Immature natural killer cell (primary cell): Measurements from ENCODE around the gene FNDC11. TPM values are rescaled to one million over a fixed set of nuclear protein-coding genes. Genes with fewer than 3 reads are reported as not detected.

Experiments used
- DNase-seq, 3 donors: peaks; one replicate each; pipeline ENCODE4 v3.0.0; 2022; ENCODE audit warnings: mixed read lengths in 1 of 3
- H3K27ac Mint-ChIP-seq, 6 donors: one replicate each; pipeline ENCODE4 v1.8.0; 2020; ENCODE audit warnings: mixed read lengths in 6 of 6, mild to moderate bottlenecking in 5 of 6, inconsistent platforms in 4 of 6, moderate library complexity in 3 of 6
- H3K27me3 Mint-ChIP-seq, 3 donors: one replicate each; pipeline ENCODE4 v1.8.0; 2020 to 2021; ENCODE audit warnings: low read depth in 3 of 3, mild to moderate bottlenecking in 3 of 3, mixed read lengths in 3 of 3, moderate library complexity in 3 of 3, inconsistent platforms in 1 of 3
- H3K36me3 Mint-ChIP-seq, 3 donors: one replicate each; pipeline ENCODE4 v1.8.0; 2020; ENCODE audit warnings: mixed read lengths in 3 of 3, inconsistent platforms in 2 of 3, mild to moderate bottlenecking in 2 of 3
- H3K4me1 Mint-ChIP-seq, 2 donors: one replicate each; pipeline ENCODE4 v1.8.0; 2020; ENCODE audit warnings: inconsistent platforms in 2 of 2, mild to moderate bottlenecking in 2 of 2, mixed read lengths in 2 of 2, moderate library complexity in 1 of 2
- H3K4me3 Mint-ChIP-seq, 5 donors: one replicate each; pipeline ENCODE4 v1.8.0; 2020; ENCODE audit warnings: mild to moderate bottlenecking in 5 of 5, mixed read lengths in 5 of 5, inconsistent platforms in 3 of 5, moderate library complexity in 3 of 5
- H3K9me3 Mint-ChIP-seq, 6 donors: one replicate each; pipeline ENCODE4 v1.8.0; 2020; ENCODE audit warnings: mild to moderate bottlenecking in 6 of 6, mixed read lengths in 6 of 6, inconsistent platforms in 4 of 6, moderate library complexity in 3 of 6
- polyA plus RNA-seq, 3 donors: library from polyadenylated mRNA; unstranded; fragments of 300-500 nt; fragmentation: Illumina TruSeq; gene quantifications; one replicate each; pipeline ENCODE4 v1.2.3, GENCODE V29; 2021

Gene FNDC11
- polyA plus RNA-seq, 3 donors from 2014 or later = not detected

- Mint-ChIP-seq H3K4me3 (no peak overlapping the region), H3K27ac (no peak overlapping the region), H3K27me3 (peaks cover 2 to 6% (median 4%) of the 10 kb centered on the region in 3 donors), H3K9me3 (no peaks in the 10 kb centered on the region), H3K4me1 (no peaks in the 10 kb centered on the region), H3K36me3 (no peaks in the 10 kb centered on the region)
- DNase-seq = no peak
Observed at GRCh38 chr20:63530788-63531160, 23.2 kb upstream of the FNDC11 start.

DNA sequence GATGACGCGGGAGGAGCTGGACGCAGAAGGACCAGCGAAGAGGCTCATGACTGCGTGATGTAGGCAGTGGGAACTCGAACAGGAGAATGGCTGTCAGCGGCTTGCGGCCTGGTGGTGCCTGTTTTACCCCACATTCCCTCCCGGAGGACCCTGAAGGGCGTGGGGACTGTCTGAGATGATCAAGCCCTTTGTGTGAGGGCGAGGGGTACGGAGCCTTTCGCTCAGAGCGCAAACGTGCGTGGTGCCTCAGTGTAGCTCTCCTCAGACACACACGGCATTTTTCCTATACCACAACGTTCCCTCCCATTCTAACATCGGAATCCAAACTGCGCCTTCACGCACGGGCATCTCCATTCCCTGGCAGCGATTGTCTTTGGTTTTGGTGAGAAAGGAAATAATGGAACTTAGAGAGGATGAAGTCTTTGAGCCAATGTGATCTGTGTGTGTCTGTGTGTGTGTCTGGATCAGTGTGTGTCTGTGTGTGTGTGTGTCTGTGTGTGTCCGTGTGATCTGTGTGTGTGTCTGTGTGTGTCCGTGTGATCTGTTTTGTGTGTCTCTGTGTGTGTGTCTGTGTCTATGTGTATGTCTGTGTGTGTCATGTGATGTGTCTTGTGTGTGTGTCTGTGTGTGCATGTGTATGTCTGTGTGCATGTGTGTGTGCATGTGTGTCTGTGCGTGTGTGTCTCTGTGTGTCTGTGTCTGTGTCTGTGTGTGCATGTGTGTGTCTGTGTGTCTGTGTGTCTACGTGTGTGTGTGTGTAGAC, 22.1 kb upstream of the FNDC11 start:
- Mint-ChIP-seq H3K27me3 (peaks cover 2 to 7% (median 3%) of the 10 kb centered on the region in 3 donors), H3K4me1 (peaks cover 0 to under 1% of the 10 kb centered on the region in 2 donors), H3K4me3 (peak overlapping the region in 1 of 5 donors; percentile 7), H3K27ac (peak overlapping the region in 1 of 6 donors; percentile 3), H3K9me3 (no peaks in the 10 kb centered on the region), H3K36me3 (no peaks in the 10 kb centered on the region)
- no peak for DNase-seq

- H3K27me3 Mint-ChIP-seq = peaks cover 2 to 9% (median 3%) of the 10 kb centered on the region in 3 donors
- H3K27ac Mint-ChIP-seq = no peak overlapping the region
- H3K36me3 Mint-ChIP-seq = no peaks in the 10 kb centered on the region
- H3K9me3 Mint-ChIP-seq = no peaks in the 10 kb centered on the region
- no peak overlapping the region for H3K4me3 Mint-ChIP-seq
- peaks cover 0 to 2% of the 10 kb centered on the region in 2 donors for H3K4me1 Mint-ChIP-seq
- DNase-seq = no peak
Observed at GRCh38 chr20:63532449-63532971, 21.4 kb upstream of the FNDC11 start.

DNA sequence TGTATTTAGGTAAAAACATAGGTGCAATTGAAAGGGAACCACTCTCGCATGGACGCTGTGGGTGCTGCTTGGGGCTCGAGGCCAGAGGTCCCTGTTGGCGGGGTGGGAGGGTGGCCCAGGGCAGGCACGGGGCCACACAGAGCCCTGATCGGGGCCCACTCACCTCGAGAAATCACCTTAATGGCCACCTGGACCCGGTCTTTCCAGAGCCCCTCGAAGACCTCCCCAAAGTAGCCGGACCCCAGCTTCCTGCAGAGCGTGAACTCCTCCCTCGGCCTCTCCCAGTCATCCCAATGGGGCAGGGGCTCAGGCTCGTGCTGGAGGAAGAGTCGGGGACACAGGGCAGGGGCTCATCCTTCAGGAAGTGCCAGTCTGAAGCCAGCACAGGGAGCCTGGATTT, 20.6 kb upstream of the FNDC11 start:
- no peak overlapping the region for H3K4me3 Mint-ChIP-seq
- no peaks in the 10 kb centered on the region for H3K36me3 Mint-ChIP-seq
- H3K27ac Mint-ChIP-seq = no peak overlapping the region
- H3K27me3 Mint-ChIP-seq = peaks cover 2 to 9% (median 3%) of the 10 kb centered on the region in 3 donors
- DNase-seq = no peak
- peaks cover 0 to 4% of the 10 kb centered on the region in 2 donors for H3K4me1 Mint-ChIP-seq
- no peaks in the 10 kb centered on the region for H3K9me3 Mint-ChIP-seq

DNA sequence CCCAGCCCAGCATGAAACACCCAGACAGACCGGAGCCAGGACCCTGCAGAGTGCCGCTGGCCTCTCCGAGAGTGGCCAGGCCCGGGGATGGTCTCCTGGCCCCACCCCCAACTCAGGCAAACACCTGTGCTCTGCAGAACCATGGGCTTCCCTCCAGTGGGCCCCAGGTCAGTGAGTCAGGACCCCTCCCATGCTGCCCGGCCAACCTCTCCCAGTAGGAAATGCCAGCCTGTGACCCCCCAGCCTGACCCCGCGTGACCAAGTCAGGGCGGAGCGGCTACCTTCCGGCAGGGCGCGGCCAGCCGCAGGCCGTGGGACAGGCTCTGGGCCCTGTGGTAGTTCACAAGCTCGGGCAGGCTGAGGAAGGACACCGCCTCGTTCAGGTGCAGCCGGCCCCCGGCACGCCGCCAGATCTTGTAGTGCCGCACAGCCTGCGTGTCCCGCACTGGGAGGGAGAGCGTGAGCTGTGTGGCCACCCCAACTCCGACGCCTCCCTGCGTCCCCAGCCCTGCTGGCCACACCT, 20.0 kb upstream of the FNDC11 start:
- Mint-ChIP-seq H3K4me1 (peaks cover 0 to 4% of the 10 kb centered on the region in 2 donors), H3K27ac (no peak overlapping the region), H3K4me3 (no peak overlapping the region), H3K36me3 (no peaks in the 10 kb centered on the region), H3K27me3 (peaks cover under 1 to 8% (median 2%) of the 10 kb centered on the region in 3 donors), H3K9me3 (no peaks in the 10 kb centered on the region)
- DNase-seq = no peak

DNA sequence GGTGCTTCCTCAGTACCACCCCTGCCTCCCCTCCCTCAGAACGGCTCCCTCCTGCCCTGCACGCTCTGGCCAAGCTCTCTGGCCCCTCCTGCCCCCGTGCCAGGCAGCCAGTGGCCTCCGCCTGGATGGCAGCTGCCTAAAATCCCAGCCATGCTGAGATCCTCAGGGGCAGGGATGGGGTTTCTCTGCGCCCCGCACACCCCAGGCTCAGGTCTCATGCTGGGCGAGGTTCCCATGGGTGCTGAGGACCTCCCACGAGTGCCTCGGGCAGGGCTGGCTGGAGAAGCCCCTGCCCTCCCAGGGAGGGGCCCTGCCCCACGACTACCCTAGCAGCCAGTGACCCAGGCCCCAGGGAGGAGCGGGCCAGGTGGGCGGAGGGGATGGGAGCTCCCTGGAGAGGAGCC, 19.5 kb upstream of the FNDC11 start:
- Mint-ChIP-seq H3K27ac (no peak overlapping the region), H3K36me3 (no peaks in the 10 kb centered on the region), H3K4me3 (no peak overlapping the region), H3K4me1 (peaks cover 0 to 4% of the 10 kb centered on the region in 2 donors), H3K9me3 (no peaks in the 10 kb centered on the region), H3K27me3 (peaks cover 0 to 7% (median 2%) of the 10 kb centered on the region in 3 donors)
- no peak for DNase-seq

DNA sequence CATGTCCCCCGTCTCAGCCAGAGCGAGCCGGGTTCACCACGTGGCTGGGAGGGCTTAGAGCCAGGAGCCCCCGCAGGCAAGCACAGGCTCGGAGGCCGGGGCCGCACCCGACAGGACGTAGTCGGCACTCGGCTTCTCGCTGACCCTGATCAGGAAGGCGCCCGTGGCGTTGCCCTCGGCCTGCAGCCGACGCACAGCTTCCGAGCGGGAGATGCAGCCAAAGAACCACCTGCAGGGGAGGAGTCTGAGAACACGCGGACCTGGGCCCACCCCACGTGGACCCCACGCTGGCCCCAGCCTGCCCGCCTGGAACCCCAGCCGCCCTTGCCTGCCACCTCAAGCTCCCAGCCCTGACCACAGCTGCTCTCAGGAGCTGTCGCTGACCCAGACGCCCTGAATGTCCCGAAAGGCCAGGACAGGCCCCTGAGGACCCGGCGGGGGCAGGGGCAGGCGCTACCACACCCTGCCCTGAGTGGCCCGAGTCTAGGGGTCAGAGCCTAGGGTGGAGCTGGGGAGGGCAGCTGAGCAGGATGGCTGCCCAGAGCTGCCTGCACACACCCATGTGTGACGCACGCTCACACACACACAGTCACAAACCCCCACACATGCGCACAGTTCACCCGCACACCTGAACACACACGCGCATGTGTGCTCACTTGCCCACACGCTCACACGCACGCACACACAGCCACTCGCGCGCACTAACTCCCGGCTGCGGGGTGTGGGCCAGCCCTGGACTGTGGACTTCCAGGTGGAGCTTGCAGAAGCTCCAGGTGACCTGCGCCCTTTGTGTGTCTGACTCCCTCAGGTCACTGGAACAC, 18.9 kb upstream of the FNDC11 start:
- peaks cover 2 to 7% (median 3%) of the 10 kb centered on the region in 3 donors for H3K27me3 Mint-ChIP-seq
- no peaks in the 10 kb centered on the region for H3K36me3 Mint-ChIP-seq
- H3K9me3 Mint-ChIP-seq = no peaks in the 10 kb centered on the region
- no peak overlapping the region for H3K27ac Mint-ChIP-seq
- H3K4me1 Mint-ChIP-seq = peaks cover 0 to 4% of the 10 kb centered on the region in 2 donors
- no peak overlapping the region for H3K4me3 Mint-ChIP-seq
- no peak for DNase-seq

DNA sequence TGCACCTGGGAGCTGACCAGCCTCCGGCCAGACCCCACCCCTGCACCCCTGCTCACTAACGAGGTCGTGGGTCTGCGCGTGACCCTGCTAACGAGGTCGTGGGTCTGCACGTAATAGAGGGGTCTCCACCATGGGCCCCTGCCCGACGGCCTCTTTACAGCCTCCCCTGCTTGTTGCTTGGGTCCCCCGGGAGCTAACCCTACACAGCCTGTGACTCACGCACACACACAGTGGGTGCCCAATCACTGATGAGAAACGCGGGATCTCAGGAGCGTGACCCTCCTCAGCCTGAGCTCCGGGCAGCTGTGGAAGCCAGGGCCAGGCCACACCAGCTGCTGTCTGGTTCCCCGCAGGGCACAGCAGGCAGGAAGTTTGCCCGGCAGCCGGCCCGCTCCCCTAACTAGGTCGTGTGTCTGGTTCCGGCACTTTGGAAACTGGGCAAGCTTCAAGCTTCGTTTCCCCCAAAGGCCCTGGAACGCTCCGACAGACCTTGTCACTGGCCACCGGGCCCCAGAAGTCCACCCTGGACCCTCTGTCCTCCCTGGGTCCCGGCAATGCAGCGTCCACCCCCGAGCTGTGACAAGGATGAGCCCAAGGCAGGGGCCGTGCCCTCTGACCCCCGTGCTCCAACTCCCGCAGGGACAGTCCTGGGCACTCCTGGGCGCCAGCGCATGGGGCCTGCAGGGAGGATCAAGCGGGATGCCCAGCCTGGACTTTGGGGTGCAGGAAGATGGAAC, 17.6 kb upstream of the FNDC11 start:
- no peak overlapping the region for H3K27ac Mint-ChIP-seq
- H3K27me3 Mint-ChIP-seq = peaks cover 2 to 7% (median 3%) of the 10 kb centered on the region in 3 donors
- no peaks in the 10 kb centered on the region for H3K9me3 Mint-ChIP-seq
- no peaks in the 10 kb centered on the region for H3K36me3 Mint-ChIP-seq
- H3K4me1 Mint-ChIP-seq = peaks cover 0 to 4% of the 10 kb centered on the region in 2 donors
- no peak for DNase-seq
- H3K4me3 Mint-ChIP-seq = no peak overlapping the region

DNA sequence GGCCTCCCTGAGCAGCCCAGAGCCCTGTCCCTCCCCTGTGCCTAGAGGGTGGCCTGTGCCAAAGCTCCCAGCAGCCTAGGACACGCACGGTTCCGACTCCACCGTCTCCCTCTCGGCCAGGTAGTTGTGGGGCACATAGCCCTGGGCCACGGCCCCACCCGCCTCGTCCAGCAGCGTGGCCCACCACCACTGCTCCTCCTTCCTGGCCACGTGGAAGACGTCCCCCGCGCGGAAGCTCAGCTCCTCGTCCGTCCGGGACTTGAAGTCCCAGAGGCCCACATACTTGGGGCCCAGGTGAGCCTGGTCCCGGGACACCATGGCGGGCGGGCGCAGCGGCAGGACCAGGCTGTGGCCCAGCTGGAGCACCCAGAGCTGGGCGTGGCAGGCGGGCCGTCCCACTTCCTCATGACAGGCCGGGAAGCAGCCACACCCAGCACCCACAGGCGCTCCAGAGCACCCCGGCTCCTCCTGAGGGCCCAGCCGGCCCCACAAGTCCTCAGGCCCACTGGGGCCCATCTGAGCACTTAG, 16.9 kb upstream of the FNDC11 start, which contains the start of gene PTK6:
Gene PTK6, minus strand, starts transcription at position 380 of the 528 bp plus-strand sequence. Its CDS starts 62 bp downstream, at position 318.
- Mint-ChIP-seq H3K4me1 (peaks cover 0 to 4% of the 10 kb centered on the region in 2 donors), H3K27me3 (peaks cover 0 to 4% (median 3%) of the 10 kb centered on the region in 3 donors), H3K36me3 (no peaks in the 10 kb centered on the region), H3K27ac (peak within 1 kb of the TSS; percentile 21 to 84 (median 67)), H3K4me3 (peak within 1 kb of the TSS; percentile 69 to 81 (median 77)), H3K9me3 (no peaks in the 10 kb centered on the region)
- DNase-seq = no peak

GRCh38 chr20:63537525-63538203, 16.3 kb upstream of the FNDC11 start:
- Mint-ChIP-seq H3K36me3 (no peaks in the 10 kb centered on the region), H3K27me3 (peaks cover 0 to 4% (median 3%) of the 10 kb centered on the region in 3 donors), H3K4me1 (peaks cover 0 to 4% of the 10 kb centered on the region in 2 donors), H3K9me3 (no peaks in the 10 kb centered on the region), H3K27ac (peak overlapping the region; percentile 21 to 84 (median 67)), H3K4me3 (peak overlapping the region; percentile 69 to 81 (median 77))
- DNase-seq = peak; percentile 91 to 94 (median 92)

DNA sequence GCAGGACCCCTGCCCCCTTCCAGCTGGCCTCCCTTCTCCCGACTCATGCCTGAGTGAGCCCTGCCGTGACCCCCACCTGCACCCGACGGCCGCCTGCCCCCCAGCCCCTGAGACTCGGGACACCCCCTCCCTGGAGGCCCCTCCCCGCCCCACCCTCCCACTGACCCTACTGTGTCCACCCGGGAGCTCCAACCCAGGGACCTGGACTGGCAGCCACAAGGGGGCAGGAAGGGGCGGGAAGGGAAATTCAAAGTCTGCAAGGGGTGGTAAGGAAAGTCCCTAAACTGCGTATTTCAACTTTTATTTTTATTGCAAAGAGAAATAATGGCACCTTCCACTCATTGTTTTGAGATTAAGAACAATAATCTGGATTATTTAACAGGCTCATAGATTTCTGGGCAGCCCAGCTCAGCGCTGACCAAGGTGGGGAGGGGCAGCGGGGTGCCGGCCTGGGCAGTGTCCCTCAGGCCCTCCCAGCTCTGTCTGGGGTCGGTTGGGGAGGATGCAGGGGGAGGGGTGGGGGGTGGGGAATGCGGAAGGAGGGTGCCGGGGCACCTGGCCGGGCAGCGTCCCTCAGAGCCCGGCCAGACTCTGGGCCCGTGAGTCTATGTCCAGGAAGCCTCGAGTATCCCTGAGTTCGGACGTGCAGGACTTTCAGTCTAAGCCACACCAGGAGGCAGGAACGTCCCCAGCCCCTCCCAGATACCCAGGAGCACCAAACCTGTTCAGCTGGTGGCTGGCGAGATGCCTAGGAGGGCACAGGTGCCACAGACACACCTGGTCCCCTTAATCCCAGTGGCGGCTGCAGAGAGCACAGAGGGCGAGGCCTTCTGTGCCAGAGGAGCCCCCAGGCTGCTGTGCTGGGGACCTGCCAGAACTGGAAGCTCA, 15.5 kb upstream of the FNDC11 start:
- peak overlapping the region in 4 of 5 donors; percentile 69 to 79 (median 77) for H3K4me3 Mint-ChIP-seq
- H3K27ac Mint-ChIP-seq = peak overlapping the region in 3 of 6 donors; percentile 53 to 84 (median 84)
- peaks cover 0 to 4% of the 10 kb centered on the region in 2 donors for H3K4me1 Mint-ChIP-seq
- H3K27me3 Mint-ChIP-seq = peaks cover 0 to 4% (median 3%) of the 10 kb centered on the region in 3 donors
- DNase-seq = no peak
- no peaks in the 10 kb centered on the region for H3K9me3 Mint-ChIP-seq
- H3K36me3 Mint-ChIP-seq = peaks cover 0 to under 1% (median 0%) of the 10 kb centered on the region in 3 donors

GRCh38 chr20:63539092-63539430, 14.9 kb upstream of the FNDC11 start:
- H3K4me3 Mint-ChIP-seq = no peak overlapping the region
- H3K27ac Mint-ChIP-seq = no peak overlapping the region
- H3K27me3 Mint-ChIP-seq = peaks cover 0 to 4% (median 3%) of the 10 kb centered on the region in 3 donors
- no peaks in the 10 kb centered on the region for H3K9me3 Mint-ChIP-seq
- peaks cover 0 to 5% (median 0%) of the 10 kb centered on the region in 3 donors for H3K36me3 Mint-ChIP-seq
- DNase-seq = no peak
- H3K4me1 Mint-ChIP-seq = peaks cover 0 to 4% of the 10 kb centered on the region in 2 donors
